KBM-7 (cell line): ENCODE measurements around the gene GDF2.

ENCODE experiments used
- DNase-seq: peaks from one replicate; pipeline ENCODE4 v3.0.0-alpha.2; 2015
- in situ Hi-C: fragments of 300-500 bp; cut with MboI; formaldehyde crosslinking; loops from 2 replicates; pipeline ENCODE4 v1.14.3; 2020; ENCODE audit warnings: low sequenced_read_pairs, low pct_unique_long_range_greater_than_20kb, mixed read lengths

Gene GDF2

DNA sequence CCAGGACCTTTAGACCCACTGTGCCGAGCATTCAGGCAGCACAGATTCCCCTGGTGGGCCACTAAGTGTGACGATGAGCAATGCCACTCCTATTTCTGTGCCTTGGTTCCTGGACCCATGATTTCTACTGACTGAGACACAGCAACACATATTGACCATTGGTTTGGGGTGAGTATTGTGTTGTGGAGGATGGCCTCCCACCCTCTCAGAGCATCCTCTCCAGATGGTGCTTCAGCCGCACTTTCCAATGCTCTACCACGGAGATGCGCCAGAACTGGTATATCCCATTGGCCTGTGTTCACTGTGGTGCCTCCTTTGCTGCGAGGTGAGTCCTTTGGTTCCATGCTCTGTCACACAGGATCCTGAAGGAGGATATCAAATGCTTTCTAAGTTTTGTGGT is 32.3 kb upstream of the GDF2 start:
- in situ Hi-C loops: no loop called here

DNA sequence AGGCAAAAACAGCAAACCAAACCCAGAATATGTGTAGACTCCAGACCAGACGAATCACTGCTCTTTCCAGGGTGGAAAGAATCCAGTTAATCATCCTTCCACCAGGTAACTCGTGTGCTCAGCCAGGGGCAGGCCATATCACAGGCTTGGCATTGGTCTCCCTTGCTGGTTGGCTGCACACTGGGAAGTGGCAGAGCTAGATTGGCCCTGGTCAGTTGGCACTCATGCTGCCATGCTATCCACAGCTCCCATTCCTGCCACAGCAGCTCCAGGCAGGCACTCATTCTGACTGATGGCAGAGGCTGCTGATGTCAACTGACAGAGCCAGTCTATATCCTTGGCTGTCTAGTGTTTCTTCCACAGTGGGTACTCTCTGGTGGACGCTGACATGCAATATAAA is 31.9 kb upstream of the GDF2 start:
- in situ Hi-C loops: no loop called here
- DNase-seq: no peak

More for the DNA sequence above, 32.3 kb upstream of the GDF2 start:
- no peak for DNase-seq

DNA sequence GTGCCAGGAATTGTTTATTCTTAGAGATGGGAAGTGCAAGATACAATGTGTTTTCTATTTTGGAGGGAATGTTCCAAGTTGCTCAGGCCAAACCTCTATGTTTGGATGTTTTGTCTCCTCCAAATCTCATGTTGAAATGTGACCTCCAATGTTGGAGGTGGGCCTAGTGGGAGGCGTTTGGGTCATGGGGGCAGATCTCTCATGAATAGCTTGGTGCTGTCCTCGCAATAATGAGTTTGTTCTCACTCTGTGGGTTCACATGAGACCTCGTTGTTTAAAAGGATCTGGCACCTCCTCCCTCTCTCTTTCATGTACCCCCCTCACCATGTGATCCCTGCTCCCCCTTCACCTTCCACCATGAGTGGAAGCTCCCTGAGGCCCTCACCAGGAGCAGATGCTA is 30.6 kb upstream of the GDF2 start:
- in situ Hi-C loops: no loop called here
- no peak for DNase-seq

DNA sequence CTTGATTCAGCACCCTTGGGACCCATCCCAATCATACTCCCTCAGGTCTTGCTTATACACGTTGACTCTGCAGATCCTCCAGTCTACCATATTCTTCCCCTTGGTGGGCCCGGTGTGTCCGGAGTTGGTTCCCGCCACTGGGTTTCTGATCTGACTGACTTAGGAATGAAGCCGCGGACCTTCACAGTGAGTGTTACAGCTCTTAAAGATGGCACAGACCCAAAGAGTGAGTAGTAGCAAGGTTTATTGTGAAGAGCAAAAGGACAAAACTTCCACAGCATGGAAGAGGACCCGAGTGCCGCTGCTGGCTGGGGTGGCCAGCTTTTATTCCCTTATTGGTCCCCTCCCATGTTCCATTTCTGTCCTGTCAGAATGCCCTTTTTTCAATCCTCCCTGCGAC is 28.2 kb upstream of the GDF2 start:
- no peak for DNase-seq
- in situ Hi-C loops: no loop called here

DNA sequence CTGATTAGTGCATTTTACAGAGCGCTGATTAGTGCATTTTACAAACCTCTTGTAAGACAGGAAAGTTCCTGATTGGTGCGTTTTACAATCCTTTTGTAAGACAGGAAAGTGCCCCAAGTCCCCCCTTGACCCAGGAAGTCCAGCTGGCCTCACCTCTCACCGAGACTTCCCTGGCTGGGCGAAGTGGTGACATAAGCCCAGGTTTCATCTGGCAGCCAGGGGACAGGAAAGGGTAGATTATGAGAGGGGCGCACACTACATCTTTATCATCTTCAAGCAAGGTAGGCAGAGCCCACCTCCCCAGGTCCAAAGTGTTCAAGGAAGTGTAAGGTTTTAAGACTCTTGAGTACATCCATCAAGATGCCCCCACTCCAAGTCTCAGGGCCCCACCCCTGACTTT is 27.8 kb upstream of the GDF2 start:
- no peak for DNase-seq
- in situ Hi-C loops: no loop called here

DNA sequence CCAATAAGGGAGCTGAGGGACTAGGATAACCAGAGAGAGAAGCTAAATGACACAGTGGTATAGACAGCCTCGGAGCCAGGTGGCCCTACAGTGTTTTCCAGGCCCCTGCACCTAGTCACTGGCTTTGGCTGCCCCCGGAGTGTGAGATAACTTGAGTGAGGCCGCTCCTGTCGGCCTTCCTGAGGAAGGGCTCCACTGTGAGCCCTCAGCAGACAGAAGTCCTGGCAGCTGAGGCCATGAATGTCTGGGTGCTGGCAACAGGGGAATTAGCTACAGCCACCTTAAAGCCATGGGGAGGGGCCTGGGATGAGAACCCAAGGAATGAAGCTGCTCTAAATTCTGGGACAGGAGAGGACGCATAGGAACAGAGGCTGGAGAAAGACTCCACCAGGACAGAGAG is 26.8 kb upstream of the GDF2 start:
- in situ Hi-C loops: no loop called here
- no peak for DNase-seq

DNA sequence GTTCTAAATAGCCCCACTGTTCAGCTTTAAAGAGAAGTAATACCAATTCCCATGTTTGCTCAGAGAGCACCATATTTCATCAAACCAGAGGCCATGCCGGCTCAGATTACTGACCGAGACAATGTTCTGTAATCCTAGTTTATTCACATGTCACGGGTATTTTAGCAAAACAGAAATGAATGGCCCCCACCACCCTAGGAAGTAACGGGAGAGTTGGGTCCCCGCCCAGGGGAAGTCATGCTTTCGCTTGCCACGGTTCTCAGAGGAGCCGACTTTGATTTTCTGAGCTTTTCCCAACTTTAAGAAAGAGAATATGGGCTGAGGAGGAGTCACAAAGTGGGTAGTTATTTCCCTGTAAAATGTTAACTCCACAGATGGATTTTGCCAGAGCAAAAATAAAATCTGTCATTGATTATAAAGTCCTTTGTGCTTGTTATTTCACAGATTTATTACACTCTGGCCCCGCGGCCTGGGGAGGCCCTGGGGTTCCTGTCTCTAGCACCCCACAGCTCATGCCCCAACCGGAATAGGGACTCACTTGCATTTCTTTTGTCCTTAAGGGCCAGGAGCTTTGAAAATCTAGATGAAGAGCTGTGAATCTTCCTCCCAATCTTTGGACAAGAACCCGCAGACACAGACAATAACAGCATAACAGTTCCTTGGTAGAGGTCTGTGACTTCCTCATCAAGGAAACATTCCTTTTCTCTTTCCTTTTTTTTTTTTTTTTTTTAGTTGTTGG is 25.9 kb upstream of the GDF2 start:
- in situ Hi-C loops: no loop called here
- DNase-seq: no peak

DNA sequence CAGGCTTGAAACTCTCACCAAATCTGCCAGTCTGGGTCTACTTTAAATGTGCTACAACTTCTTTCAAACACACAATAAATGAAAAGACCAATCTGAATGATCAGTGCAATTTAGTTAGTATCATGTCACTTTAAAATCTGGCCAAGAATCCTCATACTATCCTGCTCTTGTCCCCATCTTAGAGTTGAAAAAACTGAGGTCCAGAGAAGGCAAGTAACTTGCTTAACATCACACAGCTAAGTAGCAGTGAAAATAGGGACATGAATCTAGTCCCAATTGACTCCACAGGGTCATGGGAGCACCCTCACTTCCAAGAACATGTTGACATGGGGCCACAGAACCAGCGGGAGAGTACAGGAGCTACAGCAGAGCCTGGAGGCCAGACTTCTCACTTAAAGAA is 25.3 kb upstream of the GDF2 start:
- no peak for DNase-seq
- in situ Hi-C loops: no loop called here

DNA sequence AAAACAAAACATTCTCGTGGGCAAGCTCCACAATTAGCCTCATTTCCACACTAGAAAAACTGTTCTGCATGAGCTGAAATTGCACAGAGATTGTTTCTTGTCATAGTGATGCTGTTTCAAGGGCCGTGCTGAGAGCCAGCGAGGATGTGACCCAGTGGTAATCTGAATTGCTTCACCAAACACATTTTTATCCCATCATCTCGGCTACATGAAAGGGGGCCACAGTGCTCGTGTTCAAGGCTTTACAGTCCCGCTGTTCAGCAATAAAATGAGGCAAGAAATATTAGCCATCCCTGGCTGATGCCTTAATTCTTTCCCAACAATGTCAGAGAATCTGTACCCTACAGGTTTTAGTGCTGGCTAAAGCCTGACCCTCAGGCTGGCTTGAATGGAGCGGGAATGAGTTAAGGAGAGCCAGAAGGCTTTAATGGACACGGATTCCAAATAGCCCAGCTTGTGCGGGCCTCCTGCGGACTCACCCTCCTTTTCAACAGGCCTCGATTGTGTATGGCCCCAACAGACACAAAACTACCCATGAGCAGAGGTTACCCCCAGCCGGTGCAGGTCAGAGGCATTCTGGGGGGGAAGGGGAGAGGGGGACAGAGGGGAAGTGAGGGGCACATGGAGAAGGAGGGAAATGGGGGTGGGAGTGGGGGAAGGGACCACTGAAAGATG is 24.3 kb upstream of the GDF2 start:
- in situ Hi-C loops: no loop called here
- DNase-seq: no peak

DNA sequence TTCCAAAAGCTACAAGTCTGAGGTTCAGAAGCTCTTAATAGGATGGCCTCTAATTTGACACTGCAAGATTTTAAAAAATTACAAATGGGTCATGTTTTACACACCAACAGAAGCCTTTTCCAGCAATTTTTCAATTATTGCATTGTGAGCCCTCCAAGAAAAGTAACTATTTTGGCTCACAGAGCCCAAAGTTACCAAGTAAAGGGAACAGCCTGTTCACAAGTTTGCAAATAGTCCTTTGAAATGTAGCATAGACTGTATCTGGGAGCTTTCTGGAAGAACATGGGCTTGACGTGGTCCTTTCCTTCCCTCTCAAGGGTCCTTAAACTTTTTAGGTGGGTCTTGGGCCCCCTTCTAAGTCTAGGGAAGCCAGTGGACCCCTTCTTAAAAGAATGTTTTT is 23.5 kb upstream of the GDF2 start:
- in situ Hi-C loops: no loop called here

DNA sequence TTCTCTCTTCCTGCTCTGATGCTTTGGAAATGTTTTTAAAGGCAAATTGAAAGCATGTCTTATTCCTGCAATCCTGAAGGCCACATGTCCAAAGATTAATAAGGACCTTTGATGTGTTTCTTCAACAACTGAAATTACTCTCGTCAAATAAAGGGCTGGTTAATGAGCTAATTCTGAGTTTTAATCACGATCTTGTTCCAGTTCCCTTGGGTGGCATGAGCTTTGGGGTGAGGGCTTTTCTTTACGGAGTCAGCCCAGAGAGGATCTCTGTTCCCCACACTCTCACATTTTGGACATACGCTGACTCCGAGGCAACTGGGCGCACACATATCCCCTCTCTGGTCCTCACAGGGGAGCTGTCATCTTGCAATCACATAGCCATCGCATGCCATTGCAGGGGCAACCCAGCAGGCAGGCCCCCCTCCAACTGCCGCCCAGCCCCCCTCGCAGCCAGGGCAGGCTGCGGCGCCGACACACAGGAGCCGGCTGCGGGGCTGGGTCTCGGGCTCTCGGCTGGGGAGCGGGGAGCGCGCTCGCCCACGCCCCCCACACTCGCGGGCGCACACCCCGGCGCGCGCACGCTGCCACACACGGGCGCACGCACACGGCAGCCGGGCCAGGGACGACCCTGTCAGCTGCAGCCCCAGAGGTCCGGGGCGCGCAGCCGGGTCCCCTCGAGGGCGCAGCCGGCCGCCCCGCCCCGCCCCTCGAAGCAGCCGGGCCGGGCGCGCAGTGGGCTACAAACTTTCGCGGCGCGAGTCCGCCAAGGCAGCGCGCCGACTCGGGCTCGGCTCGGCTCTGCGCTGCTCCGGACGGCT is 22.4 kb upstream of the GDF2 start, which contains the start of gene GDF10:
GDF10 (plus strand) TSS at position 587 of the 818 bp plus-strand sequence. CDS start 455 bp downstream, outside the sequence.
- DNase-seq: no peak
- in situ Hi-C loops: loop anchor here (10.0 kb wide), 1 partner anchor 275 kb away; no protein-coding TSS in a partner anchor

More for the DNA sequence above, 23.5 kb upstream of the GDF2 start:
- no peak for DNase-seq

DNA sequence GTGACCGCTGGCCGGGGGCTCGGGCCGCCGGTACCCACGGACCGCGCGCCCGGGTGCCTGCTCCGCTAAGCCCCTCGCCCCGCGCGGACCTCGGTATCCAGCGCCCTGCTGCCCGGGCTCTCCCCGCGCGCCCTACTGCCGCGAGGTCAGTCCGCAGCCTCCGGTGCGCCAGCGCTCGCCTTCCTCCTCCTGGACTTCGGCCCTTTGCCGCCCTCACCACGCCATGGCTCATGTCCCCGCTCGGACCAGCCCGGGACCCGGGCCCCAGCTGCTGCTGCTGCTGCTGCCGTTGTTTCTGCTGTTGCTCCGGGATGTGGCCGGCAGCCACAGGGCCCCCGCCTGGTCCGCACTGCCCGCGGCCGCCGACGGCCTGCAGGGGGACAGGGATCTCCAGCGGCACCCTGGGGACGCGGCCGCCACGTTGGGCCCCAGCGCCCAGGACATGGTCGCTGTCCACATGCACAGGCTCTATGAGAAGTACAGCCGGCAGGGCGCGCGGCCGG is 21.8 kb upstream of the GDF2 start:
- in situ Hi-C loops: loop anchor here (10.0 kb wide), 1 partner anchor 276 kb away; no protein-coding TSS in a partner anchor
- DNase-seq: no peak

DNA sequence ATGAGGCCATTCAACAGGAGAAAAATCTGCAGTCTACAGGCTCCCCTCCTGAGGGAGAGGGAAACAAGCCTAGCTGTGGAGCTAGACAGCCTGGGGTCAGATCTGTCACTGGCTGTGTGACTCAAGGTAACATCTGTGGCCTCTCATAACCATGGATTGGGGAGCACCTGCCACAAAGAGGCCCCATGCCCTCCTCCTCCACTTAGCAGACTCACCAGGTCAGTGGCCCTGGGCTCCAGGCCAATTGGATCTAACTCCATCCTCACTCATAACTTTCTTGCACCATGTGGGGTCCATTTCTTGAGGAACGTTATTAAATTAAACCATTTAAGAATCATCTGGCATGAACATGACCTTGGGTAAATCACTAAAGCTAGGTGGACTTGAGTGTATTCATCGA is 20.4 kb upstream of the GDF2 start:
- in situ Hi-C loops: loop anchor here (10.0 kb wide), 1 partner anchor 277 kb away; no protein-coding TSS in a partner anchor
- DNase-seq: no peak

DNA sequence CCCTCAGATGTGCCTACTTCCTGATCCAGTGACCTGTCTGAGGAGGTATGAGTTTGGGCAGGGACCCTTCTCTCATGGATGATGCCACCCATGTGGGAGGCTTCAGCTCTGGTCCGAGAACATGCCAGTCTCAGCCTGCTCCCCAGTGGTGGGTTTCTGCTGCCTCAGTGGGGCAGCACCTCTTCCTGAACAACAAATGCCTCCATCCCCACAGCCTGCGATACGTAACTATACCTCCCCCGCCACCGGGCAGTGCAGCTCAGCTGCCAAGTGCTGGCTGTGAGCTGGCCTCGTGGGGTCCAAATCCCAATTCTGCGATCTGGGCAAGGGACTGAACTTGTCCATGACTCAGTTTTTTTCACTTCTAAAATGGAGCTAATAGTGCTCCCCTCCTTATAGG is 19.1 kb upstream of the GDF2 start:
- DNase-seq: no peak
- in situ Hi-C loops: loop anchor here (10.0 kb wide), 1 partner anchor 278 kb away; no protein-coding TSS in a partner anchor

DNA sequence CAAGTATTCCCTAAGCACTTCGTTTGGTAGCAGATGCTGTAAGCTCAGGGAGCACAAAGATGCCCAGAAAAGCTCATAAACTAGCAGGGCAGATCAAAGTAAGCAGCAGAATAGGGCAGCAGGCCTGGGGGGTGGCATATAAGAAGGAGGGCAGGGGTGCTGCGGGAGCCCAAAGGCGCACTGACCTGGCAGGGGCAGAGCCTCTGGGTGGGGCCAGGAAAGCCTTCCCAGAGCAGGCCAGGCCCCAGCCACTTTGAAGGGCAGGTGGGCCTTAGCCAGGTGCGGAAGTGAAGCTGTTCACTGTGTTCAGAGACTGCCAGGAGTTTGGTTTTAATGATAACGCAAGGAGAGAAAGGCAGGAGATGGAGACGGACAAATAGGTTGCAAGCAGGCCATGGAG is 18.4 kb upstream of the GDF2 start:
- no peak for DNase-seq
- in situ Hi-C loops: loop anchor here (10.0 kb wide), 1 partner anchor 279 kb away; no protein-coding TSS in a partner anchor

DNA sequence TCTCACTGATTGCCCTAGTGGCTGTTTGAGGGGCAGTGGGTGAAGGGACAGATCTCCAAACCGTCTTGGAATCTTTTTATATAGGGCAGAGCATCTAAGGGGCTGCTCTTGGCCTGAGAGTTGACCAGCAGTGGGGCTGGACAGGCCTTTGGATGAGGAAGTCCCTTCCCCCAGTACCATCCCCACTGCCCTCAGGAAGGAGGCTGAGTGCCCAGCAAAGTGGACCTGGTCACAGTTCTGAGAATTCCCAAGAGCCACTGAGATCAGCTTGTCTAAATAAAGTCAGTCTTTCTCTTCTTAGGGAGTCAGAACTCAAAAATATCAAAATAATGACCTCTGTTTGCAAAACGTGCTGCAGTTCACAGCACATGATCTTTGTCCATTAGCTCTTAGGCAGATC is 16.7 kb upstream of the GDF2 start:
- in situ Hi-C loops: loop anchor here (10.0 kb wide), 1 partner anchor 281 kb away; no protein-coding TSS in a partner anchor
- DNase-seq: no peak

DNA sequence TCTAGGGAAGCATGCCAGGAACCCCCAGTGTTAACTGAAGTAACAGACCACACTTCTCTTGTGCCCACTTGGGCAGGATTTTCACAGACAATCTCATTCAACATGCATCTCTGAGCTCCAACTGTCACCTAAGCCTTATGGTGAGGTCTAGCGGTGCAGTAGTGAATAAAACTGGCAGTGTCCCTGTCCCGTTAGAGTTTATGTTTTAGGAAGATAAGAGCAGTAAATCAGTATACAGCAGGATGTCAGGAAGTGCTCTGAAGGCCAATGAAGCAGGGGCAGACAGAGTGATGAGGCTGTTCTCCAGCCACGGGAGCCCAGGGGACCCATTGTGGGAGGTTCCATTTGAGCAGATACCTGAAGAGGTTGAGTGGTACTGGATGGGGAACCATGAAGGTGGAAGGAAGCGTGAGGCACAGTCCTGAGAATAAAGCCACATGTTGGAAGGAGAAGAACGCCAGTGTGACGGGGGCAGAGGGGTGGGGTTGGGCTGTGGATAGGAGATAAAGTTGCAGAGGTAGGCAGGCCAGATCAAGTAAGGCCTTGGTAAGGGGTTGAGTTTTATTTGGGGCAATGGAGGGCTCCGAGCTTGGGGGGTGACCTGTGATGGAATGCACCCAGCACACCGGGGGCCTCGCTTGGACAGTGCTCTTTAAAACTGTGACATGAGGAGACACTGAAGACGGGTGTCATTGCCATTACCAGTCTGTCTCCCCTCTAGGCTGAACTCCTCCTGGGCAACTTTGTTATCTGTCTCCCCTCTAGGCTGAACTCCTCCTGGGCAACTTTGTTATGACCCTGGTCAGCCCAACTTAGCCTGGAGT is 15.7 kb upstream of the GDF2 start:
- in situ Hi-C loops: loop anchor here (10.0 kb wide), 1 partner anchor 282 kb away; no protein-coding TSS in a partner anchor
- DNase-seq: no peak

DNA sequence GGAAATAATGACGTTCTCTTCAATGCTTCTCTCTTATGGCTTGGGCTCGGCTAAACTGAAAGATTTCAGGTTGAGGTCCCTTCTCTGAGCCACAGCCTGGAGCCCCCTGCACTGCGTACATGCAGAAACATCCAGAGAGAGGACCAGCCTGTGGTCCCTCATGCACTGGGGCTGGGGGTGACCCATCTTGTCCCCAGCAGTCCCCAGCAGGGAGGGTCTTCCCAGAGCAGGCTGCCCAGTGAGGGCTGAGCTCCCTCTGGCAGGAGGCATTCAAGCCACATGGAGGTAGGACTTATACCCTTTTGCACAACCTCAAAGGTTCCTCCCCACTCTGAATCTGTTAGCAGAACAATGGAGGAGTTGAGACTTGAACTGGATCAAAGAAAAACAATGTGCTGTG is 14.9 kb upstream of the GDF2 start:
- in situ Hi-C loops: loop anchor here (10.0 kb wide), 1 partner anchor 283 kb away; no protein-coding TSS in a partner anchor
- no peak for DNase-seq
